ENCODE results near the gene WNK4.
A peak's percentile ranks its signal among the peaks of the same experiment; 100 is the strongest.
"Not testable (repeated sequence)": the region's sequence is repeated elsewhere in the genome, so short reads cannot be mapped to it uniquely, and the experiment has no call there.

Gene WNK4

DNA sequence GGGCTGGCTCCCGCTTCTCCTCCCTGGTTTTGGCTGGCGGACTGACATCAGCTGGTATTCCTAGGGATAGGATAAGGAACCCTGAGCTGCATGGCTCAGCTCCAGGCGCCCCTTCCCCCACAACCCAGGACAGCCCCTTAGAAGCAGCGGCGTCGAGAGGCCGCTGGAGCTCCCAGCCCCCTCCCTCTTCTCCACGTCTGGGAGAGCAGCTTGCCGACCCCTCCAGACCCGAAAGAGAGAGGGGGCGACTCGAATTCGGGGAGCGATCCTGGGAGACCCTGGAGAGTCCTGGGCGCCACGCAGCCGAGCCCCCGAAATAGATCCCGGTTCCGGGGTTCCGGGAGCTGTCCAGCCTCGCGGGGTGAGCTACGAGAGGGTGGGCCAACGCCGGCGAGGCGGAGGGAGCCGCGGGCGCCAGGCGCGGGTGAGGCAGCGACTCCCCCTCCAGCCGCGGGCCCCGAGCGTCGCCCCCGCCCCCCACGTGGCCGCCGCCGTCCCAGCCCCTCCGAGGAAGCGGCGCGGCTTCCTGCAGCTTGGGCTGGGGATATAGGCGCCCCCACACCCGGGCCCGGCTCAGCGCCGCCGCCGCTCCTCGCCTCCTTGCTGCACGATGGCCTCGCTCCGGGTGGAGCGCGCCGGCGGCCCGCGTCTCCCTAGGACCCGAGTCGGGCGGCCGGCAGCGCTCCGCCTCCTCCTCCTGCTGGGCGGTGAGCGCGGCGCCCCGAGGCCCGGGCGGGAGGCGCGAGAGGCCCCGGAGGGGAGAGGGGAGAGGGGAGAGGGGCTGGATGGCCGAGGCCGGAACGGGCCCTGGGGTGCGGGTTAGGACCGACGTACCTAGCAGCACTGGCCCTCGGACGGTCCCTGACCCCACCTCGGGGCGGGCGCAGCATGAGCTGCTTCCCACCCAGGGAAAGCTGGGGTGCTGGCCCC is 19.5 kb upstream of the WNK4 start, which contains the start of gene RAMP2:
TSS of gene RAMP2 (plus strand) at position 576 of the 930 bp plus-strand sequence. CDS start at position 611, 35 bp downstream.
- Mint-ChIP-seq H3K4me1 (peaks cover 19% of the 10 kb centered on the region), H3K9me3 (no peaks in the 10 kb centered on the region), H3K27ac (no peak within 1 kb of the TSS), H3K4me3 (peak within 1 kb of the TSS; percentile 73), H3K27me3 (peaks cover 32% of the 10 kb centered on the region), H3K36me3 (no peaks in the 10 kb centered on the region)
- peak in 1 of 2 donors; percentile 34 for DNase-seq (ENCODE audit: low spot score in 2 of 2)
- ATAC-seq (ENCODE audit: low read depth): peak; percentile 24

DNA sequence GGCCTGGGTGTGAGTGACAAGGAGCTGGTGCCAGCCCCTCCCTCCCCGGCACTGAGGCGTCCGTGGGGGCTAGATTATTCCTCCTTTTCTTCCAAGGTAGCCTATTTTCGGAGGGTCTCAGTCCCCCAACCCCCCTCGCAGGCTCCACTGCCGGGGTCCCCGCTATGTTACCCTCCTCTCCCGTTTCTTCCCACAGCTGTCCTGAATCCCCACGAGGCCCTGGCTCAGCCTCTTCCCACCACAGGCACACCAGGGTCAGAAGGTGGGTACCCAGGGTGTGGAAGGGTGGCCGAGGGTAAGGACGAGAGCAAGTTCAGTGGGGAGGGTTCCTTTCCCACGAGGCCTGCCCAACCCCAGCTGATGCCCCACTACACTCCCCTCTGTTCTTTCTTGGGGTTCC is 18.8 kb upstream of the WNK4 start:
- Mint-ChIP-seq H3K27ac (no peak overlapping the region), H3K36me3 (no peaks in the 10 kb centered on the region), H3K9me3 (no peaks in the 10 kb centered on the region), H3K4me3 (peak overlapping the region; percentile 73), H3K27me3 (peaks cover 27% of the 10 kb centered on the region), H3K4me1 (peaks cover 19% of the 10 kb centered on the region)
- no peak for DNase-seq (ENCODE audit: low spot score in 2 of 2)
- ATAC-seq (ENCODE audit: low read depth): no peak

DNA sequence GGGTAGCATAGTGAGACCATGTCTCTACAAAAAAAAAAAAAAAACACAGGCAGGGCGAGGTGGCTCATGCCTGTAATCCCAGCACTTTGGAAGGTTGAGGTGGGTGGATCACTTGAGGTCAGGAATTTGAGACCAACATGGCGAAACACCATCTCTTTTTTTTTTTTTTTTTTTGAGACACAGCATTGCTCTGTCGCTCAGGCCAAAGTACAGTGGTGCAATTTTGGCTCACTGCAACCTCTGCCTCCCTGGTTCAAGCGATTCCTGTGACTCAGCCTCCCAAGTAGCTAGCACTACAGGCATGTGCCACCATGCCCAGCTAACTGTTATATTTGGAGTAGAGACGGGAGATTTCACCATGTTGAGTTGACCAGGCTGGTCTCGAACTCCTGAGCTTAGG is 14.3 kb upstream of the WNK4 start:
- ATAC-seq (ENCODE audit: low read depth) (no peak), DNase-seq (ENCODE audit: low spot score in 2 of 2) (no peak)
- Mint-ChIP-seq H3K27ac (no peak overlapping the region), H3K4me3 (no peak overlapping the region), H3K4me1 (peaks cover 9% of the 10 kb centered on the region), H3K27me3 (peaks cover 33% of the 10 kb centered on the region), H3K9me3 (no peaks in the 10 kb centered on the region), H3K36me3 (no peaks in the 10 kb centered on the region)

DNA sequence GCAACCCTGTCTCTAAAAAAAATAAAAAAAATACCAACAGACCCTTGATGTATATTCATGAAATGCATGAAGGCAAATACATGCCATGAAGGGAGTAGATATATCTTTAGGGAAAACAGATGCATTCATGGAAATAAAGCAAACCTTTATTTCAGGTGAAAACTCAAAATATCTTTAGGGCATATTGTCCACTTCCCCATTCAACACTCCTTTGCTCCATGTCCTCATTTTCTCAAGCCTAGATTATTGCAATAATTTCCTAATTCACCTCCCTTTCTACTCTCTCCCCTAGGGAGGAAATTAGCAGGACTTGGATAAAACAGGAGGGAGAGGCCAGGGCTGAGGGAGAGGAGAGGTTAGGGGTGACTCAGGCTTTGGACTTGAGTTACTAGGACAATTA is 12.9 kb upstream of the WNK4 start:
- DNase-seq (ENCODE audit: low spot score in 2 of 2): no peak

DNA sequence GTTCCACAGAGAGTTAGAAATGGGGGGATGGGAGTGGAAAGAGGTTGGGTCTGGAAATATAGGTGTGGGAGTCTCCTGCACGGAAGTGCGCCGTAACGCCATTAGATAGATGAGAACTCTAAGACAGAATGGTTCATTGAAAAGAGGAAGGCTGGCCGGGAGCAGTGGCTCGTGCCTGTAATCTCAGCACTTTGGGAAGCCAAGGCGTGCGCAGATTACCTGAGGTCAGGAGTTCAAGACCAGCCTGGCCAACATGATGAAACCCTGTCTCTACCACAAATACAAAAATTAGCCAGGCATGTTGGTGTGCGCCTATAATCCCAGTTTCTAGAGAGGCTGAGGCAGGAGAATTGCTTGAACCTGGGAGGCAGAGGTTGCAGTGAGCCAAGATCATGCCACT is 12.4 kb upstream of the WNK4 start:
- DNase-seq (ENCODE audit: low spot score in 2 of 2); H3K9me3 Mint-ChIP-seq; ATAC-seq (ENCODE audit: low read depth); H3K27ac Mint-ChIP-seq; H3K4me3 Mint-ChIP-seq; H3K36me3 Mint-ChIP-seq; H3K4me1 Mint-ChIP-seq: not testable (repeated sequence)
- H3K27me3 Mint-ChIP-seq: peaks cover 19% of the 10 kb centered on the region

More for the DNA sequence above, 12.9 kb upstream of the WNK4 start:
- Mint-ChIP-seq H3K4me1 (peaks cover 9% of the 10 kb centered on the region), H3K27ac (no peak overlapping the region), H3K36me3 (no peaks in the 10 kb centered on the region), H3K4me3 (no peak overlapping the region), H3K9me3 (no peaks in the 10 kb centered on the region), H3K27me3 (peaks cover 24% of the 10 kb centered on the region)
- no peak for ATAC-seq (ENCODE audit: low read depth)

DNA sequence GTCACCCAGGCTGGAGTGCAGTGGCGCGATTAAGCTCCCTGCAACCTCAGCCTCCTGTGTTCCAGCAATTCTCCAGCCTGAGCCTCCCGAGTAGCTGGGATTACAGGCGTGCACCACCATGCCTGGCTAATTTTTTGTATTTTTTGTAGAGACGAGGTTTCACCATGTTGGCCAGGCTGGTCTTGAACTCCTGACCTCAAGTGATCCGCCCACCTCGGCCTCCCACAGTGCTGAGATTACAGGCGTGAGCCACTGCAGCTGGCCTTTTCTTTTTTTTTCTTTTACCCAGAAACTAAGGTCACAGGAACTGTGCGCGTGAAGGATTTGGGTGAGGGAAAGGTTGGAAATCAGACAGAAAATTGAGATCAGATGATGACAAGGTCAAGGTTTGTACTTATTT is 10.4 kb upstream of the WNK4 start:
- Mint-ChIP-seq H3K27me3 (peaks cover 12% of the 10 kb centered on the region), H3K4me1 (peaks cover 14% of the 10 kb centered on the region)
- not testable (repeated sequence) for ATAC-seq (ENCODE audit: low read depth); DNase-seq (ENCODE audit: low spot score in 2 of 2); H3K36me3 Mint-ChIP-seq; H3K9me3 Mint-ChIP-seq; H3K4me3 Mint-ChIP-seq; H3K27ac Mint-ChIP-seq

DNA sequence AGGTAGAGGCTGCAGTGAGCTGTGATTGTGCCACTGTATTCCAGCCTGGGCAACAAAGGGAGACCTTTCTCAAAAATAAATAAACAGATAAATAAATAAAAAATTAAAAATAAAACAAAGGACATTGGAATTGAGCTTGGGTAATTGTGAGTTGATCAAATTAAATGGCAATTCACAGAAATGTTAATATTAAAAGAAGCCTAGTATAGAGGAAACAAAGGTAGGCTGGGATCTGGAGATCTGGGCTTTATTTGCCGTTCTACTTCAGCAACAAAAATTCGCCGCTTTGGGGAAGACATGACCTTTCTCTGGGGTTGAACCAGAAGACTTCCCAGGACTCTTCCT is 7.5 kb upstream of the WNK4 start:
- H3K27ac Mint-ChIP-seq: peak overlapping the region; percentile 96
- peaks cover 13% of the 10 kb centered on the region for H3K36me3 Mint-ChIP-seq
- H3K4me3 Mint-ChIP-seq: peak overlapping the region; percentile 99
- H3K27me3 Mint-ChIP-seq: peaks cover under 1% of the 10 kb centered on the region
- no peaks in the 10 kb centered on the region for H3K9me3 Mint-ChIP-seq
- DNase-seq (ENCODE audit: low spot score in 2 of 2) (no peak), ATAC-seq (ENCODE audit: low read depth) (peak; percentile 7)
- peaks cover 14% of the 10 kb centered on the region for H3K4me1 Mint-ChIP-seq

DNA sequence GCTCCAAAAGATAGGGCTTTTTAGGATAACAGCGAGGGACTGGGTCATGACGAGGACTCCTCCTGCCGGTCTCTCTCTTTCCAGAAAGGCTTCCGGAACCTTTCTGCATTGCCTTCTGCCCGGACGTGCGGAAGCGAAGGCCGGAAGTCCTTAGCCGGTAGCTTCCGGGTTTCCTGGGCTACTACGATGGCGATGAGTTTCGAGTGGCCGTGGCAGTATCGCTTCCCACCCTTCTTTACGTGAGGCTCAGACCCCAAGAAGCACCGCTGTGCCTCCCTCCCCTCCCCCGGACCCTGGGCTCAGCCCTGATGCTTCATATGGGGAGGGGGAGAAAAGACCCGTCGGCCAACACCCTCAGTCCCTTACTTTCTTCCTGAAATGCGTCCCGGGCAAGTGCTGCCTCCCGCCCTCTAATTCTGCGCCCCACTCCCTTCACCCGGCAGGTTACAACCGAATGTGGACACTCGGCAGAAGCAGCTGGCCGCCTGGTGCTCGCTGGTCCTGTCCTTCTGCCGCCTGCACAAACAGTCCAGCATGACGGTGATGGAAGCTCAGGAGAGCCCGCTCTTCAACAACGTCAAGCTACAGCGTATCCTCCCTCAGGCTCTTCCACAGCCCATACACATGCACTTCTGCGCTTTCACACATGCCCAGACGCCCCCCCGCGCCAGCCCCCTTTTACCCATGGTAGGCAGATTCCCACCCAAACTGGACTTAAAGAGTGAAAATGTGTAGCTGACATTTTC is 6.9 kb upstream of the WNK4 start, which contains the start of gene VPS25:
TSS of gene VPS25 (plus strand) at position 160 of the 746 bp plus-strand sequence. CDS start at position 187, 27 bp downstream.
- H3K9me3 Mint-ChIP-seq: no peaks in the 10 kb centered on the region
- no peaks in the 10 kb centered on the region for H3K27me3 Mint-ChIP-seq
- H3K27ac Mint-ChIP-seq: peak within 1 kb of the TSS; percentile 96
- DNase-seq (ENCODE audit: low spot score in 2 of 2): peak; percentile 69 to 75
- peaks cover 19% of the 10 kb centered on the region for H3K36me3 Mint-ChIP-seq
- ATAC-seq (ENCODE audit: low read depth): peak; percentile 98
- H3K4me3 Mint-ChIP-seq: peak within 1 kb of the TSS; percentile 99
- peaks cover 14% of the 10 kb centered on the region for H3K4me1 Mint-ChIP-seq

DNA sequence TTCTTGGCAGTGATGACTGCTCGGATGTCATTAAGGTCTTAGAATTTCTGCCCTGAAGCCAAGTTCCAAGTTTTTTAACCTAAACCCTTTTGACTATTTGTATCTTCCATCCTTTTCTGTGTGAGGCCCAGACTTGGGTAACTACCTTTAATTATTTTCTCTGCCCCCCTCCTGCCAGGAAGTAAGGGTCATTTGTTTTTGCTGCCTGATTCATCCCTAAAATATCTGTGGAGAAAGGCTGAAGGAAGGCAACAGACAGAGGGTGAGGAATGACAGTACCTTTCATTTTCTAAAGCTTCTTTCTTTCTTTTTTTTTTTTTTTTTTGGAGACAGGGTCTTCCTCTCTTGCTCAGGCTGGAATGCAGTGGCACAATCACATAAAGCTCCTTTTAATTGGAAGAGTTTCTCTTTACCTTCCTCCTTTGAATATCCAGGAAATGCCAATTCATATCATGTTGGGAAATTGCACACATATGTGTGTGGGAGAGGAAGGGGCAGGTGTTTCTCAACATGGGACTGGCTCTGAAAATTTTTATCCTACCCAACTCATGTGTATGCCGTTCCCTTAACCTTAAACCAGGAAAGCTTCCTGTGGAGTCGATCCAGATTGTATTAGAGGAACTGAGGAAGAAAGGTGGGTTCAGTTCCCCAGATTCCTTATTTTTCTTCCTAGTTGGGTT is 6.2 kb upstream of the WNK4 start:
- H3K9me3 Mint-ChIP-seq: no peaks in the 10 kb centered on the region
- peak overlapping the region; percentile 96 for H3K27ac Mint-ChIP-seq
- DNase-seq (ENCODE audit: low spot score in 2 of 2) (no peak), ATAC-seq (ENCODE audit: low read depth) (no peak)
- H3K4me3 Mint-ChIP-seq: peak overlapping the region; percentile 99
- peaks cover 24% of the 10 kb centered on the region for H3K36me3 Mint-ChIP-seq
- H3K27me3 Mint-ChIP-seq: no peaks in the 10 kb centered on the region
- H3K4me1 Mint-ChIP-seq: peaks cover 14% of the 10 kb centered on the region

DNA sequence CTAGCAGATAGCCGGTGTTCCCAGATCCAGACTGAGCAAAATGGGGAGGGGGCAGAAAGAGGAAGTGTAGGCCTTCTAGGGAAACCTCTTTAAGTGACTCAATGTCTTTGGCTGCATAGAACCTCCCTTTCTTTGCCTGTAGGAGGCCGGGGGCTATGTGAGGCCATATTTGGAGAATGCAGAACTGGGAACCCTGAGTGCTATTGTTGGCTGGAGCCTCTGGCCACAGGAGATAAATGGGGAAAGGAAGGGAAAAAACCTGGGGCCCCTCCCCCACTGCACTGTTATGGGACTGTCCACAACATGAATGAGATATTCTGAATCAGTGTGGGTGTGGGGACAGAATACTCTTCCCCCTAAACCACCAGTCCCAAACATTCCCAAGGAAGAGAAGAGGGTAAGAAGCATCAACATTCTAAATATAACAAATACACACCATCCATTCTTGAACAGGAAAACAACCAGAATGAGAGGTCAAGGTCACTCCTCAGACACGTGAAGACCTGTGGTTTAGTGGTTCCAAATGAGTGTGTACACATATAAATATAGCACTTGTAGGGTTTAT is 4.8 kb upstream of the WNK4 start:
- Mint-ChIP-seq H3K27ac (no peak overlapping the region), H3K4me1 (peaks cover 17% of the 10 kb centered on the region), H3K9me3 (no peaks in the 10 kb centered on the region), H3K36me3 (peaks cover 31% of the 10 kb centered on the region), H3K27me3 (peaks cover 4% of the 10 kb centered on the region), H3K4me3 (no peak overlapping the region)
- no peak for DNase-seq (ENCODE audit: low spot score in 2 of 2)
- no peak for ATAC-seq (ENCODE audit: low read depth)

DNA sequence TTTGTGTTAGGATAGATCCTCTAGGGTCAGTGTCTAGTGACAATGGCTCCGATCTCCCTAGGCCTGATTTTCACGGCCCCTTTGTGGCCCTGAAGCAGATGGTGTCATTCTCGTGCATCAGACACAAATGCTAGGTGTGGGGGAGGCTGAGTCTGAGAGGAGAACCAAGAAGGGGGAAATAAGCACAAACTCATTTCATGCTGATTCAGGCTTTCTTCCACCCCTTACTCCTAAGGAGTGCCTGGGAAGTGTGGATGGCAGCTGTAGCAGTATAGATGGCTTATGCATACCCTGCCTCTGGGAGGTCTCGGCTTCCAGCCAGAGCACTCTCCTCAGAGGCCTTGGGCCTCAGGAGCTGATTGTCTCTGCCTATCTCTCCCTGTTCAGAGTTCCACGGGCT is 1.8 kb upstream of the WNK4 start:
- DNase-seq (ENCODE audit: low spot score in 2 of 2) (no peak), ATAC-seq (ENCODE audit: low read depth) (no peak)
- H3K4me1 Mint-ChIP-seq: peaks cover 17% of the 10 kb centered on the region
- H3K4me3 Mint-ChIP-seq: no peak overlapping the region
- H3K36me3 Mint-ChIP-seq: peaks cover 31% of the 10 kb centered on the region
- H3K27me3 Mint-ChIP-seq: peaks cover 12% of the 10 kb centered on the region
- H3K27ac Mint-ChIP-seq: no peak overlapping the region
- no peaks in the 10 kb centered on the region for H3K9me3 Mint-ChIP-seq

DNA sequence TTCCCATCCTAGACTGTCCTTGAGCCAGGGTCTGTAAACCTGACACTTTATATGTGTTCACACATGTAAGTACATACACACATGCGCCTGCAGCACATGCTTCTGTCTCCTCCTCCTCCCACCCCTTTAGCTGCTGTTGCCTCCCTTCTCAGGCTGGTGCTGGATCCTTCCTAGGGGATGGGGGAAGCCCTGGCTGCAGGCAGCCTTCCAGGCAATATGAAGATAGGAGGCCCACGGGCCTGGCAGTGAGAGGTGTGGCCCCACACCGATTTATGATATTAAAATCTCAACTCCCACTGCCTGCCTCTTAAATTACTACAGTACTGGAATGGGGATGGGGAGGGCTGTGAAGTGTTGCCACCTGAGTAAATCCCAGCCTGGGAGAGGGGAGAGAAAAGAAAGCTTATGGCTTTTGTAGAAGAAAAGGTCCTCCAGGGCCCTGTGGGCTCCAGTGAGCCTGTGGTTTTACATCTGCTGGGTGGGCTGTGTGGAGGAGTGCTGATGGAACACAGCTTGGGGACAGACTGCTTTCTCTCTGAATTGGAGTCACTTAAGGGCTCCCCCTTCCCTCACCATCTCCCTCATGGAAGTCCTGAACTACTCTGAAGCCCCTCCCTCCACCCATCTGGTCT is 990 bp upstream of the WNK4 start:
- H3K27me3 Mint-ChIP-seq: peaks cover 15% of the 10 kb centered on the region
- H3K27ac Mint-ChIP-seq: no peak overlapping the region
- DNase-seq (ENCODE audit: low spot score in 2 of 2): no peak
- no peaks in the 10 kb centered on the region for H3K9me3 Mint-ChIP-seq
- H3K4me3 Mint-ChIP-seq: no peak overlapping the region
- peaks cover 31% of the 10 kb centered on the region for H3K36me3 Mint-ChIP-seq
- H3K4me1 Mint-ChIP-seq: peaks cover 11% of the 10 kb centered on the region
- ATAC-seq (ENCODE audit: low read depth): no peak
